HG03103 (cell line): Measurements from ENCODE around the gene DYNC1H1.

Experiments
- ATAC-seq: cut with Tn5 transposase; IDR thresholded peaks from one replicate; pipeline ENCODE4 v1.9.1; 2021; ENCODE audit warnings: low read depth; ENCODE audit not compliant: unreplicated experiment

The DYNC1H1 gene

DNA sequence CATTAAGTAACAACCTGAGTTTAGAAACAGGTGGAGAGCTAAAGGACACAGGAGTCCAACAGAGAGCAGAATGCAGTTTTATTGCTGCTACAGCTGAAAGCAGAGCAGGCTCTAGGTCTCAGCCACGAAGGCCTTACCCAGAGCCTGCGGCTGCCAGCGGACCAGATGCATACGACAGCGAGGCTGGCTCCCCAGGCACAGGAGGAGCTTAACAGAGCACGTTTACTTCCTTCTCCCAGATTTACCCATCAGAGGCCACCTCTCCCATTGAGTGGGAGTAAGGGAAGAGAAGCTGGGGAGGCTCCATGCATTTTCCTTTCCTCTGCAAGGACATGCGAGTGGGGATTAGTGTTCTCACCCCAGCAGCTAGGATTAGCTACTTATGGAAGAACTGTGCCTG lies 22.6 kb downstream of the DYNC1H1 start:
- no peak for ATAC-seq

GRCh38 chr14:101988377-101988776 lies 24.0 kb downstream of the DYNC1H1 start:
- no peak for ATAC-seq

DNA sequence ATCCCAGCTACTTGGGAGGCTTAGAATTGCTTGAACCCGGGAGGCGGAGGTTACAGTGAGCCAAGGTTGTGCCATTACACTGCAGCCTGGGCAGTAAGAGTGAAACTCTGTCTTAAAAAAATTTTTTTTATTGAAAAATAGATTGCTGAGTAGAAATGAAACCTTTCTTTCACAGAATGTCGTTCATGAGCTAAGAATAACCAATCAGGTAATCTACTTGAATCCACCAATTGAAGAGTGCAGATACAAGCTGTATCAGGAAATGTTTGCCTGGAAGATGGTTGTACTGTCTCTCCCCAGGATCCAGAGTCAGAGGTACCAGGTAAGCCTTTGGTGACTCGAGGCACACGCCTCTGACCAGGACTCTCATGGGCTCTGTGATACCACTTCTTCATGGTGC lies 27.0 kb downstream of the DYNC1H1 start:
- no peak for ATAC-seq

DNA sequence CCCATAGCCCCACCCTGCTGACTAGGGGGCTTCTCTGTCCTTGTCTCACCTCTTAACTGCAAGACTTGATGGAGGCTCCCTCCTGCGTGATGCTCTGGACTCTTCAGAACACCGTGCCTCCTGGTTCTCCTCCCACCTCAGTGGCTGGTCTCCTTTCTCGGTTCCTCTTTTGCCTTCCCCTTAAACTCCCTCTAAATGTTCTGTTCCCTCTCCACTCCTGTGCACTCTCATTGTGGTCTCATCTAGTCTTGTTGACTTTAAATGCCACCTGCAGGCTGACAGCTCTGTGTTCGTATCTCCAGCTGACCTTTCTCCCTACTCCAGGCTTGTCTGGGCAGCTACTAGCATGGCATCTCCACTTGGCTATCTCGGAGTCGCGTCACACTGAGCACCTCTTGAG lies 28.3 kb downstream of the DYNC1H1 start:
- ATAC-seq = peak; percentile 95

DNA sequence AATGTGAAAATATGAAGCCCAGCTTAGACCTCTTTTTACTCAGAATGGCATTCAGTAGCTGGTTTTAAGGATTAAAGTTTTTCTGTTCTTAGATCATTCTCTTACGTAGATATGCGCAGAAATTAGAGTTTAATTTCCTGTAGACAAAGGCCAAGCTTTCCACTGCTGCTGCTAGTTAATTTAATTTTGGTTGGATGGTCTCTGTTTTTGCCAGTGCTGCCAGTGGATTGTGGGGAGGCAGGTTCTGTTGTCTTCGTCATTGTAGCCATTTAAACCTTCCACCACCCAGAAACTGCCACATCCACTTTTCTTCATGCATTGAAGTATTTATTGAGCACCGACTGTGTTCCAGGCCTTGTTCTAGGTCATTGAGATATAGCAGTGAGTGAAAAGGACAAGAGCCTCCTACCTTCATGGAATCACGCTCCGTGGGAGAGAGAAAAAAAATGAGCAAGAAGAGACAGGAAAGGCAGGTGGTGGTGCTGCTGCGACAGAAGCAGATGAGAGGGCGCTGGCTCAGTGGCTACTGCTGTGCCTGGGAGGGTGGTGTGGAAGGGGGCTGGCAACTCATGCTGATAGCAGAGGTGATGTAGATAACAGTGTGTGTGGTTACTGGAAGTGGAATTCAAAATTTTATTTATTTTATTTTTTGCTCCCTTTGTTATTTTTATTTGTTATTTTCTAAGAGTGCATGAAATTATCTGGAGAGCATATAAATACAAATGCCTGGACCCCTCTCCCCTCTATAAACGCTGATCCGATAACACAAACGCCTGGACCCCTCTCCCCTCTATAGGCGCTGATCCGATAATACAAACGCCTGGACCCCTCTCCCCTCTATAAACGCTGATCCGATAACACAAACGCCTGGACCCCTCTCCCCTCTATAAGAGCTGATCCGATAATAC lies 33.3 kb downstream of the DYNC1H1 start:
- no peak for ATAC-seq

- ATAC-seq = no peak
Observed at GRCh38 chr14:102000902-102001301, 36.5 kb downstream of the DYNC1H1 start.

- no peak for ATAC-seq
Observed at GRCh38 chr14:102005336-102005735, 41.0 kb downstream of the DYNC1H1 start.

DNA sequence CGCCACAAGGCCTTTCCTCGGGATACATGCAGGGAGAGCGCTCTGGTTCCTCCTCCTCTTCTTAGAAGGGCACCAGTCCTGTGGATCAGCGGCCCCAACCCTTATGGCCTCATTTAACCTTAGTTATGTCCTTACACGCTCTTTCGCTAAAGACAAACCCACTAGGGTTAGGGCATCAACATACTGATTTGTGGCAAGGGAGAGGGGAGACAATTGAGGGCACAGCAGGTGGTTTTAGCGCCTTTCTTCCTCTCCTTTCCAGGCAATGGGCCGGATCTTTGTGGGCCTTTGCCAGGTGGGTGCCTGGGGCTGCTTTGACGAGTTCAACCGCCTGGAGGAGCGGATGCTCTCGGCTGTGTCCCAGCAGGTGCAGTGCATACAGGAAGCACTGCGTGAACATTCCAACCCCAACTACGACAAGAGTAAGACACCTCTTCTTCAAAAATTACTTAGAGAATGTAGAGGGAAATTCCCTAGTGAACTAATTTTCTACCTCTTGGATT lies 43.6 kb downstream of the DYNC1H1 start:
- ATAC-seq = no peak

DNA sequence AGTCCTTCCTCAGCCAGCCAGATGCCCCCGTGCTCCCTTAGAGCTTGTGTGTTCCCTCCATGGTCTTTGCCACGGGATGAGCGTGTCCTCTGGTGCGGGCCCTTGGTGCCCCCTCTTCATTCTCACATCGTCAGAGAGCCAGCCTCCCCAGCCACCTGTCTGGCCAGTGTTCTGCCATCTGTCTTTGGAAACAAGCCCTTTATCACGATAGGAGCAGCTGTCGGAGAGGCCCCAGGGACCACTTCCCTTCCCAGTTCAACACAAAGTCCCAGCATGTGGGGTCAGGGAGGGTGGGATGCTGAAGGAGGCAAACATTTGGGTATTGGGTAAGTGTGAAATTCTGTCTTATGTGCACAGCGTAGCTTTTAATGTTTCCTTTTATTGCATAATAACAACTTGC lies 44.5 kb downstream of the DYNC1H1 start:
- no peak for ATAC-seq

DNA sequence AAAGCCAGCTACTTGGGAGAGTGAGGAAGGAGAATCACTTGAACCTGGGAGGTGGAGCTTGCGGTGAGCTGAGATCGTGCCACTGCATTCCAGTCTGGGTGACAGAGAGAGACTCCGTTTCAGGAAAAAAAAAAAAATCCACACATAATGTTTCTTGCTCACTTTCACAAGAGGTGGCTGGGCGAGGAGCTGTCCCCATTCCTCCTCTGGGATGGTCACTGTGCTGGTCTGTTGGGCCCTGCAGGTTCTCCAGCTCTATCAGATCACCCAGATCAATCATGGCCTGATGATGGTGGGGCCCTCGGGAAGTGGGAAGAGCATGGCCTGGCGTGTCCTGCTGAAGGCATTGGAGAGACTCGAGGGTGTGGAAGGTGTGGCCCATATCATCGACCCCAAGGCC lies 47.3 kb downstream of the DYNC1H1 start:
- no peak for ATAC-seq

DNA sequence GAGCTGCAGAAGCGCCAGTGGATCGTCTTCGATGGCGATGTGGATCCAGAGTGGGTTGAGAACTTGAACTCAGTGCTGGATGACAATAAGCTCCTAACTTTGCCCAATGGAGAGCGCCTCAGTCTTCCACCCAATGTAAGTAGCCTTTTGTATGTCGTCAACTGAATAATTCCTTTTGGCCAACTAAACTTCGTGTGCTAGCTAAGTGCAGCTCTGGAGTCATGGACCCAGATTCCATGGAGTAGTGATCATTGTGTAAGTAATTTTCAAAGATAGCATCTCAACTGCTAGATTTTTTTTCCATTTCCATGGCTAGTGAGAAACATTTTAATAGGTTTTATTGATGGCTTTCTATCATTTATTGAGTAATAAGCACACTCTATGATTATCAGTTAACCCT lies 48.0 kb downstream of the DYNC1H1 start:
- ATAC-seq = no peak

GRCh38 chr14:102013669-102014200 lies 49.4 kb downstream of the DYNC1H1 start:
- ATAC-seq = no peak

GRCh38 chr14:102015045-102015685 lies 50.8 kb downstream of the DYNC1H1 start:
- no peak for ATAC-seq

GRCh38 chr14:102015771-102016170 lies 51.4 kb downstream of the DYNC1H1 start:
- ATAC-seq = no peak

DNA sequence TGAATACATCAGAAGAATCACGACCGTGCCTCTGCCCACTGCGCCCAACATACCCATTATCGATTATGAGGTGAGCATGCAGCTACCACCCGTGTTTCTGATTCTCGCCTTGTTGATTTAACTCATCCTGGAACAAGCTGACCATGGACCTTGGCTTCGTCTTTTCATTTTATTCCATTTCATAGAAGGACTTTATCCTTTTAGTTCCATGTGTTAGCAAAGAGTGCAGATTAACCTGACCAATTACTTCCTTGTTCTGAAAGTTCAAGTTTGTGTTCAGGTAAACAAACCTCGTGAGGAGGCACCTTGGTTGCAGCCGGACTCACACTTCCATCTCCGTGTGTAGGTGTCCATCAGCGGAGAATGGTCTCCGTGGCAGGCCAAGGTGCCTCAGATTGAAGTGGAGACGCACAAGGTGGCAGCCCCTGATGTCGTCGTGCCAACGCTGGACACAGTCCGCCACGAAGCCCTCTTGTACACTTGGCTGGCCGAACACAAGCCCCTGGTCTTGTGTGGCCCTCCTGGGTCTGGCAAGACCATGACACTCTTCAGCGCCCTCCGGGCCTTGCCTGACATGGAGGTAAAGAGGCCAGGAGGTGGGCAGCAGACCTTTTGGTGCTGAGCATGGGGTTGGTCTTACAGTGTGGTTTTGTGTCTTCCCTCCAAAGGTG lies 52.2 kb downstream of the DYNC1H1 start:
- ATAC-seq = no peak

- no peak for ATAC-seq
Observed at GRCh38 chr14:102018251-102018650, 53.9 kb downstream of the DYNC1H1 start.

DNA sequence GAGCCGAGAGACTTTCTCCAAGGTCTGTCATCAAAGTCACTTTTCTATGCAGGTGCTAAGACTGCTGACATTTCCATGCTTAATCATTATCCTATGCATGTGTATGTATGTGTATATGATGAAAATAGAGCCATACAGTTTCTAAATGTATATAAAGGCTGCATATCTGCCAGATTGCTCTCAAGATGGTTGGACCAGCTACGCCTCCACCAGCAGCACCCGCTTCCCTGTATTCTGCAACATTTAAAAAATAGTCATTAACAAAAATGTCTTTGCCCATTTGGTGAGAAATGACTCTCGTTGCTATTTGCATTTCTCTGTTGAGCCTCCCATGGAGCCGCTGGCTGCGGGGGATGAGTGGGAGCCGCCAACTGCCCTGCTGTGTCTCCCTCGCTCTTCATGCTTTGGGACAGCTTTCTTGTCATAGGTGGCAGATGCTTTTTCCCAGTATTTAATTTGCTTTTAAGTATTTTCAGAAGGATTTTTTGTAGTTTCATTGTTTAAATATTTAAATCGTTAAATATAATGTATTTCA lies 54.7 kb downstream of the DYNC1H1 start:
- ATAC-seq = no peak

DNA sequence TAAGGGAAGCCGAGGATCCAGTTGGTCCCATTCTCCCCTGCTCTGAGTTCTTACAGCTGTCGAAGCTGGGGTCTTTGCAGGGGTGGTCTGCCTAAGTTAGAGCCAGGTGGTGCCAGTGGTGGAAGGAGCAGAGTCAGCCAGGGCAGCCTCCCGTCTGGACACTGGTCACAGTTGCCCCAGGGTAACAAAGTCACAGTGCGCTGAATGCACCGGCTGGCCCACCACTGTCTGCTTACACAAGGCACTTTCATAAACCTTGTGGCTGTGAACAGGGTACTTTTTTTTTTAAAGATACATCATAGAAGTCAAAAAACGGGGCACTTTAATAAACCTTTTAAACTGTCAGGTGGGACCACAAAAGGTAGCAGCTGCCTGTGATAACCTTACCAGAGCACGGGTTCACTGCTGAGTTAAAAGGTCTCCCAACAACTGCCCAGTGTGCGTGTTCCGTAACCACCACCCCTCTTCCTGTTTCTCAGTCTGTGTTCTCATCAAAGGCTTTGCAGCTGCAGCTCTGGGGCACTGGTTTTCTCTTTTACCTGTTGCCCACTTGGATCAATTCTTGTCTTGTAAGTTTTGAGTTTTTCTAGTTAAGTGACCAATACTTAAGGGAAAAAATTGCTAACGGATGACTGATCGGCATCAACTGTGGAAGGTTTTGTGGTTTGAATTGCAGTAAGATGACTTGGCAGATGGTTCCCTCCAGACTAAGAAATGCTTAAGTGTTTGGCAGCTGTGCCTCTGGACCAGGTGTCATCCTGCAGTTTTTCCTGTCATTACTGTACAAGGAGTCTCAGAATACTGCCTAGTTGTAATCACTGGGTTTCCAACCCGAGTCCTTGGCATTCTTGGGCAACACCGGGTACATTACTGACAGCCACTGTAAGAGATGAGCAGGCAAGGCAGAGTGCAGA lies 55.9 kb downstream of the DYNC1H1 start:
- no peak for ATAC-seq

- ATAC-seq = no peak
Observed at GRCh38 chr14:102026934-102027333, 62.6 kb downstream of the DYNC1H1 start.

GRCh38 chr14:102027951-102028350 lies 63.6 kb downstream of the DYNC1H1 start:
- ATAC-seq = no peak
